Left ventricle myocardium superior (tissue), 1 donor: Measurements from ENCODE around the gene SETBP1. TPM values are rescaled to one million over a fixed set of nuclear protein-coding genes. Genes with fewer than 3 reads are reported as not detected.
A peak's percentile ranks its signal among the peaks of the same experiment; 100 is the strongest.

Experiments used
- ATAC-seq: fragments of 200-7000 bp; cut with Tn5 transposase; one replicate; pipeline ENCODE4 v1.9.1; 2020; ENCODE audit warnings: mild to moderate bottlenecking, moderate library complexity
- DNase-seq: peaks from one replicate; pipeline ENCODE4 v3.0.0-alpha.2; 2020
- intact Hi-C: fragments of 100-400 bp; cut with micrococcal nuclease; formaldehyde crosslinking; loops from one replicate; pipeline ENCODE4 v1.11.0; 2022
- total RNA-seq: library from RNA; stranded (reverse); fragmentation: NEBNext Ultra II Directional; extraction: Animal tissue kit (Norgen Biotek cat#: 25700); gene quantifications from one replicate; pipeline ENCODE4 v1.2.1, GENCODE V29; 2021
- donor health status: DM: no; HTN: yes; CAD: no; lungs with severe emphysema.

The SETBP1 gene
- total RNA-seq, 1 donor from 2014 or later = 6.7 TPM

DNA sequence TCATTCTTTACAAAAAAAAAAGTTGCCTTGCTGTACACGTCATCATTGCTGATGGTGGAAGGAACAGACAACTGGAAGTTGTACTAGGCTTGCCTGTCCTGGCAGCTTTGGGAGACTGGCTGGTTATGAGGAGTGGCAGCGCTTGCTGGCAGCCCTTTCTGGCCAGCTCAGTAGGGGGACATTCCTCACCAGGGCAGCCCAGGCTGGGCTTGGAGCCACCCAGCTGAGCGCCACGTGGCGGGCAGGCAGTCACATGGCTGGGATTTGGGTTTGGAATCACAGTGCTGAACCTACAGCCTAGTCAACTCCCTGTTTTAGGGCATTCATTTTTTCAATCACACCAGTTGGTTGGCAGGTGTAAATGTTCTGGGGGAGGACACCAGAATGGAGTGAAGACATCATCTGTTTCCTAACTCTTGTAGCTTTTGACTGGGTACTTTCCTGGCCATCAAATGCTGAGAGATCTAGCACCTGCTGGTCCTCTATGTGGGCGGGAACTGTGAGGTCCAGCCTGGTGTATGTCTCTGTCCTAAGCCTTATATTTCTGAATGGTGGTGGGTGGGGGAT lies 139.3 kb downstream of the SETBP1 start:
- ATAC-seq (peak; percentile 97), DNase-seq (peak; percentile 75)
- intact Hi-C loops = no loop called here

- intact Hi-C loops = no loop called here
- ATAC-seq (no peak), DNase-seq (no peak)
Observed at GRCh38 chr18:44821924-44822323, 141.2 kb downstream of the SETBP1 start.

- DNase-seq (no peak), ATAC-seq (no peak)
- intact Hi-C loops = no loop called here
Observed at GRCh38 chr18:44823286-44823685, 142.6 kb downstream of the SETBP1 start.

GRCh38 chr18:44823782-44824181 lies 143.1 kb downstream of the SETBP1 start:
- no peak for ATAC-seq
- intact Hi-C loops = no loop called here

GRCh38 chr18:44824884-44825283 lies 144.2 kb downstream of the SETBP1 start:
- DNase-seq = no peak
- intact Hi-C loops = no loop called here
- no peak for ATAC-seq

More at GRCh38 chr18:44823782-44824181, 143.1 kb downstream of the SETBP1 start:
- DNase-seq = no peak

DNA sequence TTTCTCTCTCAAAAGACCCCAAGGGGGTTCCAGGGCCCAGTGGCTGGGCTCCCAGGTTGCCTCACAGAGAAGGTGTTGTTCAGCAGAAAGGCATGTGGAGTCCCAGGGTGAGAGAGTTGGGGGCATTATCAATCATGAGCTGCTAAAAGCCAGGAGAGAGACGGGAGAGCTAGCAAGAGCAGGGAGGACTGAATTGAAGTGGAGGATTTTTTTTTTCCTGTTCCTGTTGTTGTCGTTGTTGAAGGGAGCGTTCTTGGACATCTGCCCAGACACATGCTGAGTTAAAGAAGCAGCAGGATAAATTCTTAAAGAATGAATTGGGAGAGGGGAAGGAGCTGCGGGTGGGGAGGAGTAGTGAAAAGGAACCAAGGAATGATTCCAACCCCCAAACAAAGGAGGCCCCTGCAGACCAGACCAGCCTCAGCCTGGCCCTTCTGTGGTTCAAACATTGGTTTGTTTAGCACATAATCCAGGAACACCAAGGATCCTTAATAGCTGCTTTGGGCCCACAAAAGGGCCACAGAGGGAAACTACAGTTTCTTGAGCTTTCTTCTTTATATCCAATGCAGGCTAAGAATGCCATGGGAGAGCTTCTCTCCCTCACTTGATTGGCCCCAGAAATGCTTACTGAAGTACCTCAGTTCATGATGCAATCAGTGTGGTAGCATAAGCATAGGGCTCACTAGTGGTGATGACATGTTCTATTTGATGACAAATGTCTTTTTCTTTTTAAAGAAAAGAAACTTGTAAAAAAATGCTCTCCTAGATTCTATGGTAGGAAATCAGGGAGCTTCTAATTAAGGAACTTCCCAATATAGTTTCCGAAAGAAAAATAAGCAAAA lies 146.0 kb downstream of the SETBP1 start:
- DNase-seq = peak; percentile 40
- intact Hi-C loops = no loop called here
- peak; percentile 85 for ATAC-seq

- intact Hi-C loops = no loop called here
- DNase-seq (no peak), ATAC-seq (no peak)
Observed at GRCh38 chr18:44828080-44828479, 147.4 kb downstream of the SETBP1 start.

- intact Hi-C loops = no loop called here
- no peak for DNase-seq
- no peak for ATAC-seq
Observed at GRCh38 chr18:44830581-44830980, 149.9 kb downstream of the SETBP1 start.

- intact Hi-C loops = no loop called here
- DNase-seq = no peak
- no peak for ATAC-seq
Observed at GRCh38 chr18:44833786-44834185, 153.1 kb downstream of the SETBP1 start.

- peak; percentile 42 for ATAC-seq
- intact Hi-C loops = no loop called here
- DNase-seq = no peak
Observed at GRCh38 chr18:44834867-44835469, 154.3 kb downstream of the SETBP1 start.

GRCh38 chr18:44835703-44836102 lies 155.0 kb downstream of the SETBP1 start:
- DNase-seq (no peak), ATAC-seq (no peak)
- intact Hi-C loops = no loop called here

DNA sequence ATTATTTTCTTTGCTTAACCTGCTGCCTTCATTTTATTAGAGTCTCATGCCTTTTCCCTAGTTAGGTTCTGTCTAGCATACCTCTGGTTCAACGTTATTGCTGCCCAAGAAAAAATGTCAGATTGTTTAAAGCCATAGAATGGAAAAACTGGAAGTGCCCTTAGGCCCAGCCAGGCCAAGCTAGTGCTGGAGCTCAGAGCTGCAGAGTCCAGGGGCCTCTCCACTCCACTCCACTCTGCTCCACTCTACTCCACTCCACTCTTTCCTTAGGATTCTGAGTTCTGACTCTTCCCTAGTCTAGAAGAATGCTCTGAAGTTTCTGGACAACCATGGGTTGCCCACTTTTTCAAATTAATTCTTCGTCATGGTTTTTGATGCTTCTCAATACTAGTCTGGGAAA lies 155.6 kb downstream of the SETBP1 start:
- DNase-seq (no peak), ATAC-seq (no peak)
- intact Hi-C loops = no loop called here

DNA sequence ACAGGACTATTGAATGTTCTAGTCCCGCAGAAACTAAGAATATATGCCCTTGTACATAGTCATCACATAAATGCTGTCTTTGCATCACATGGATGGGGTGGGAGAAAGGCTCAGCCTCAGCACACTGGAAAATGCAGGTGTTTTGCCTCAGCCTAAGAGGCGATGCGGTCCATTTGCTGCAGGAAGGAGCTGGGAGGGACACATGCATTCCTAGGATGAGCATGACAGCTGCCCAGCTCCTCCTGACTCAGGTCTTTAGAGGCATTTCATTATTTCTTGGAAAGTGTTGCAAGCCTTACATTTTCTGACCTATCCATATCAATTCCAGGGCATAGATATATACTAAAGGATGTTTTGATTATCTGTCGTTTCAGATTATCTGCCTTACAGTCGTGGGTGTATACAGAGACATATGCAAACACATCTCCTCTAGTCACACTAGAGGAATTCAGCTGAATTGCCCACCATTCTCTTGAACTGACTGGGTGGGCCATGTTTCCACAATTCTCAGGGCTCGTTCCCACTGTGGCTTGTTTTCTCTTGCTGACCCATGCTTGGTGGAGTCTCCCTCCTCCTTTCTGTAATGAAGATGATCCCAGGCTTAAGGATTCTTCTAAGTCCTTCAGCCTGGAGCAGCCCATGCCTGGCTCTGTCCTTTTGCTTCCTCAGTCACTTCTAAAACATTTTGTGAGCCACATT lies 156.9 kb downstream of the SETBP1 start:
- no peak for DNase-seq
- no peak for ATAC-seq
- intact Hi-C loops = no loop called here

DNA sequence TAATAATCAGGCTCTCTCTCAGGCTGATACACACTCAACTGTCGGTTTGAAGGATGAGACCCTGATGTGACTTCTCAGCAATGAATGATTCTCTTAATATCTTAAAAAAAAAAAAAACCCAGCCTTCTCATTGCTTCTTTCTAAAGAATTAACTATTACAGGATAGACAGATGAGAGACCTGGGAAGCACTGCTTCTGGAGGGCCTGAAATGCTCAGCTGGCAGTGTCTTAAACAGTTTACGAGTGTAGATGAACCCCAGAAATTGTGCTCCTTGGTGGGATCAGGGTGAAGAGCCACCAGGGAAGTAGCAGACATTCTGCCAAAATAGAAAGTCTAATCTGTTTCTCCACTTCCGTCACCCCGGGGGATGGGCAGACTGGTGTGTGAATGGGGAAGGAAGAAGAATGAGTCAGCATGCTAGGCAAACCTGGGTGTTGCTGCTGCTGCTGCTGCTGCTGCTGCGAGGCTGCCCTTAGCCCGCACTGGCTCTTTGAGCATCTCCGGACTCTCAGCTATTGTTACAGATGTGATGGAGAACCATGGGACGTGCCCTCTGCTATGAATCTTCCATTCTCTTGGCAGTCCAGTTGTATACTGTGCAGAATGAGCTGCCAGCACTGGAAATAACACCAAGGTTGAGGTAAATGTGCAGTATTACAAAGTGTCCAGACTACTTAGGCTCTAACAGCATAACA lies 158.4 kb downstream of the SETBP1 start:
- ATAC-seq (peak; percentile 83), DNase-seq (peak; percentile 76)
- intact Hi-C loops = no loop called here

DNA sequence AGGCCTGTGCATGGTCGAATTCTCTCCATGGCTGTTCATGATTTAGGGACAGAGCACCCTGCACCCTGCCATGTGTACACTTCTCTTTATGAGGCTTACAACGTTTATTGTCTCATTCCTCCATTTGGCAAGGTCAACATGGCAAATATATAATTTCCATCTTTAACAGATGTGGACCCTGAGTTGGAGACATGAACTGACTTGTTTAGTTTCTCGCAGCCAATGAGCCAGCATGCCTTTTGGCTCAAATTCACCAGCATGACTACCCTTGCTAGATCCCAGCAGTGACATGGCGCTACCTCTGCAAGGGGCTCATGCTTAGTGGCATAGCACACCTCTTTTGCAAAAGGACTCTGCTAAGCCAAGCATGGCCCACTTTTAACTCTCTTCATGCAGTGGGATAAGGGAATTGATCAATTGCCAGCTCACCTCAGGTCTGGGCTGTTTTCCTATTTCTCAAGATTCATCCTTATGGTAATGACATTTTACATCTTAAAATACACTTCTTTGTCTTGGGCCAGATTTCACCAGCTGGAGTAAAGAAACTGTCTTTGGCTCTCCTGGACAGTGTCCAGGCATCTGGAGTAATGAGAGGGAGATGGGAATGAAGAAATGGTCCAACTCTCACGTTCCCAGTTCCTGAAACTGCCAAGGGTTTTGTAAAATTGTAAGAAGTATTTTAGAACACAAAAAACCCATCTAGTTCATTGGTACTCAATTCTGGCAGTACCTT lies 159.5 kb downstream of the SETBP1 start:
- DNase-seq (no peak), ATAC-seq (peak; percentile 64)
- intact Hi-C loops = no loop called here

GRCh38 chr18:44841221-44841620 lies 160.5 kb downstream of the SETBP1 start:
- intact Hi-C loops = no loop called here
- no peak for DNase-seq
- ATAC-seq = no peak

- intact Hi-C loops = no loop called here
- no peak for ATAC-seq
- no peak for DNase-seq
Observed at GRCh38 chr18:44841752-44842587, 161.3 kb downstream of the SETBP1 start.
